Measurements from ENCODE around the gene HSPG2.

DNA sequence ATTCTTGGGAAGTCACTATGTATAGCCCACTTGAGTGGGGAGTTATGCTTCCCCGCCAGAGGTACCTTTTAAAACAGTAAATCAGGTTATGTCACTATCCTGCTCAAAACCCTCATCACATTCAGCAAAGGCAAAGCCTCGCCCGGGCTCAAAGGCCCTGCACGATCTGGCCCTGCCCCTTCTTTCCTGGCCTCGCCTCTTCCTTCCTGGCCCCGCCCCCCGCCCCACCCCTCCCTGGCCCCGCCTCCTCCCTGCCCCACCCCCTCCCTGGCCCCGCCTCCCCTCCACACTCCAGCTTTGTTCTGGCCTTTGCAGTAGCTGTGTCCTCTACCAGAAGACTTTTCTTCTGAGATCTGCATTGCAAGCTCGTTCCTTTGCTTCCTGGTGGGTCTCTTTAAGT lies 118.5 kb downstream of the HSPG2 start:
- TF ChIP-seq, protein P1, sequence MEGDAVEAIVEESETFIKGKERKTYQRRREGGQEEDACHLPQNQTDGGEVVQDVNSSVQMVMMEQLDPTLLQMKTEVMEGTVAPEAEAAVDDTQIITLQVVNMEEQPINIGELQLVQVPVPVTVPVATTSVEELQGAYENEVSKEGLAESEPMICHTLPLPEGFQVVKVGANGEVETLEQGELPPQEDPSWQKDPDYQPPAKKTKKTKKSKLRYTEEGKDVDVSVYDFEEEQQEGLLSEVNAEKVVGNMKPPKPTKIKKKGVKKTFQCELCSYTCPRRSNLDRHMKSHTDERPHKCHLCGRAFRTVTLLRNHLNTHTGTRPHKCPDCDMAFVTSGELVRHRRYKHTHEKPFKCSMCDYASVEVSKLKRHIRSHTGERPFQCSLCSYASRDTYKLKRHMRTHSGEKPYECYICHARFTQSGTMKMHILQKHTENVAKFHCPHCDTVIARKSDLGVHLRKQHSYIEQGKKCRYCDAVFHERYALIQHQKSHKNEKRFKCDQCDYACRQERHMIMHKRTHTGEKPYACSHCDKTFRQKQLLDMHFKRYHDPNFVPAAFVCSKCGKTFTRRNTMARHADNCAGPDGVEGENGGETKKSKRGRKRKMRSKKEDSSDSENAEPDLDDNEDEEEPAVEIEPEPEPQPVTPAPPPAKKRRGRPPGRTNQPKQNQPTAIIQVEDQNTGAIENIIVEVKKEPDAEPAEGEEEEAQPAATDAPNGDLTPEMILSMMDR (IDR thresholded peaks at IDR 0.05 in 2 of 3, conservative IDR thresholded peaks at IDR 0.05 in 1 of 3; ENCODE audit: insufficient read depth in 2 of 3, low read depth in 1 of 3, low read length in 3 of 3) = no peak
- no peak for TF ChIP-seq ZSCAN29 (IDR thresholded peaks at IDR 0.05)
- TF ChIP-seq, protein P2, sequence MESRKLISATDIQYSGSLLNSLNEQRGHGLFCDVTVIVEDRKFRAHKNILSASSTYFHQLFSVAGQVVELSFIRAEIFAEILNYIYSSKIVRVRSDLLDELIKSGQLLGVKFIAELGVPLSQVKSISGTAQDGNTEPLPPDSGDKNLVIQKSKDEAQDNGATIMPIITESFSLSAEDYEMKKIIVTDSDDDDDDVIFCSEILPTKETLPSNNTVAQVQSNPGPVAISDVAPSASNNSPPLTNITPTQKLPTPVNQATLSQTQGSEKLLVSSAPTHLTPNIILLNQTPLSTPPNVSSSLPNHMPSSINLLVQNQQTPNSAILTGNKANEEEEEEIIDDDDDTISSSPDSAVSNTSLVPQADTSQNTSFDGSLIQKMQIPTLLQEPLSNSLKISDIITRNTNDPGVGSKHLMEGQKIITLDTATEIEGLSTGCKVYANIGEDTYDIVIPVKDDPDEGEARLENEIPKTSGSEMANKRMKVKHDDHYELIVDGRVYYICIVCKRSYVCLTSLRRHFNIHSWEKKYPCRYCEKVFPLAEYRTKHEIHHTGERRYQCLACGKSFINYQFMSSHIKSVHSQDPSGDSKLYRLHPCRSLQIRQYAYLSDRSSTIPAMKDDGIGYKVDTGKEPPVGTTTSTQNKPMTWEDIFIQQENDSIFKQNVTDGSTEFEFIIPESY (CRISPR knock-in tag; IDR thresholded peaks at IDR 0.05) = no peak
- TF ChIP-seq RAD21 (CRISPR knock-in tag; conservative IDR thresholded peaks at IDR 0.05 in 1 of 2, IDR thresholded peaks at IDR 0.05 in 1 of 2) = no peak
- TF ChIP-seq, protein P3, sequence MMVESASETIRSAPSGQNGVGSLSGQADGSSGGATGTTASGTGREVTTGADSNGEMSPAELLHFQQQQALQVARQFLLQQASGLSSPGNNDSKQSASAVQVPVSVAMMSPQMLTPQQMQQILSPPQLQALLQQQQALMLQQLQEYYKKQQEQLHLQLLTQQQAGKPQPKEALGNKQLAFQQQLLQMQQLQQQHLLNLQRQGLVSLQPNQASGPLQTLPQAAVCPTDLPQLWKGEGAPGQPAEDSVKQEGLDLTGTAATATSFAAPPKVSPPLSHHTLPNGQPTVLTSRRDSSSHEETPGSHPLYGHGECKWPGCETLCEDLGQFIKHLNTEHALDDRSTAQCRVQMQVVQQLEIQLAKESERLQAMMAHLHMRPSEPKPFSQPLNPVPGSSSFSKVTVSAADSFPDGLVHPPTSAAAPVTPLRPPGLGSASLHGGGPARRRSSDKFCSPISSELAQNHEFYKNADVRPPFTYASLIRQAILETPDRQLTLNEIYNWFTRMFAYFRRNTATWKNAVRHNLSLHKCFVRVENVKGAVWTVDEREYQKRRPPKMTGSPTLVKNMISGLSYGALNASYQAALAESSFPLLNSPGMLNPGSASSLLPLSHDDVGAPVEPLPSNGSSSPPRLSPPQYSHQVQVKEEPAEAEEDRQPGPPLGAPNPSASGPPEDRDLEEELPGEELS (CRISPR knock-in tag; IDR thresholded peaks at IDR 0.05; ENCODE audit: borderline replicate concordance) = no peak
